ENCODE data around the gene CHST11. TPM values are rescaled to one million over a fixed set of nuclear protein-coding genes. Genes with fewer than 3 reads are reported as not detected.

The CHST11 gene
- total and polyA plus RNA-seq, 2 of the 4 experiments (the other 2 are of a cell fraction) = 1.4 to 2.7 TPM

DNA sequence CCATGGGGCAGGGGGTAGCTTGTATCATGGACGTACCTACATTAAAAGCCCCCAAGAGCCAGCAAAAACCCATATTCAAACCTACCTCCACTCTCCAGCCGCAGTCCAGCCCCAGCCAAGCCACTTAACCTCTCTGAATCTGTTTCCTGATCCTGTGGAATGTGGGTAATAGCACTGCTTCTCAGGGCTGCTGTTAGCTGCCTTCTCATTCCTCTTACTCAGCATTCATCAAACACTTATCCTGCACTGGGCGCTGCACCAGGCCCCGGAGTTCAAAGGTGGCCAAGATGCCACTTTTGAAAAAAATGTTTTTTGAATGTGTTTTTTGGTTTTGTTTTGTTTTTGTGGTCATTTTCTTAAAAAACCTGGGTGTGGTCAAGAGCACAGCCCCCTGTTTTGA is 237.4 kb downstream of the CHST11 start:
- H2AK9ac ChIP-seq (replicated peaks; ENCODE audit: low read depth, low read length, poor library complexity) = no peak overlapping the region
- no peaks in the 10 kb centered on the region for H4K20me1 ChIP-seq (ENCODE audit: insufficient read depth, low read length)
- TF ChIP-seq USF2 (IDR thresholded peaks at IDR 0.05; ENCODE audit: low read depth, low read length) (no peak), CHD1 (IDR thresholded peaks at IDR 0.05; ENCODE audit: low read depth, low read length) (no peak), CTCF (conservative IDR thresholded peaks at IDR 0.05; ENCODE audit: low read depth, low read length) (no peak), POLR2A (IDR thresholded peaks at IDR 0.05; ENCODE audit: low read depth, low read length) (no peak), MXI1 (IDR thresholded peaks at IDR 0.05; ENCODE audit: borderline replicate concordance, low read depth, low read length) (no peak), BHLHE40 (IDR thresholded peaks at IDR 0.05; ENCODE audit: low read depth, low read length) (no peak), RFX5 (IDR thresholded peaks at IDR 0.05; ENCODE audit: low read depth, low read length) (no peak), FOS (IDR thresholded peaks at IDR 0.05; ENCODE audit: low read depth, low read length) (no peak), MAZ (IDR thresholded peaks at IDR 0.05; ENCODE audit: borderline replicate concordance, low read depth, low read length) (no peak), NFE2L2 (IDR thresholded peaks at IDR 0.05; ENCODE audit: low read depth, low read length) (no peak), RAD21 (IDR thresholded peaks at IDR 0.05; ENCODE audit: low read length) (no peak), CEBPB (IDR thresholded peaks at IDR 0.05; ENCODE audit: low read depth, low read length) (no peak)
- TF ChIP-seq, protein P1, sequence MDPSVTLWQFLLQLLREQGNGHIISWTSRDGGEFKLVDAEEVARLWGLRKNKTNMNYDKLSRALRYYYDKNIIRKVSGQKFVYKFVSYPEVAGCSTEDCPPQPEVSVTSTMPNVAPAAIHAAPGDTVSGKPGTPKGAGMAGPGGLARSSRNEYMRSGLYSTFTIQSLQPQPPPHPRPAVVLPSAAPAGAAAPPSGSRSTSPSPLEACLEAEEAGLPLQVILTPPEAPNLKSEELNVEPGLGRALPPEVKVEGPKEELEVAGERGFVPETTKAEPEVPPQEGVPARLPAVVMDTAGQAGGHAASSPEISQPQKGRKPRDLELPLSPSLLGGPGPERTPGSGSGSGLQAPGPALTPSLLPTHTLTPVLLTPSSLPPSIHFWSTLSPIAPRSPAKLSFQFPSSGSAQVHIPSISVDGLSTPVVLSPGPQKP (IDR thresholded peaks at IDR 0.05; ENCODE audit: borderline replicate concordance, low read depth, low read length) = no peak
- dilution Hi-C loops (cut with HindIII; ENCODE audit: low sequenced_read_pairs, unreplicated experiment) (no loop called here), intact Hi-C loops (cut with micrococcal nuclease) (no loop called here), in situ Hi-C loops (cut with MboI; ENCODE audit: low sequenced_read_pairs) (no loop called here)
- peaks cover 4% of the 10 kb centered on the region; the same call in 1 of the 2 replicates for H3K4me1 ChIP-seq (ENCODE audit: control insufficient read depth, insufficient read depth, low read length)
- H3K18ac ChIP-seq (ENCODE audit: low read depth, low read length) = no peak overlapping the region
- H2BK120ac ChIP-seq (ENCODE audit: low read depth, low read length) = no peak overlapping the region
- DNase-seq (no peak), ATAC-seq (ENCODE audit: low read depth) (no peak)
- no peak overlapping the region for H4K5ac ChIP-seq (ENCODE audit: low read depth, low read length)
- H2BK15ac ChIP-seq (ENCODE audit: low read depth, low read length) = no peak overlapping the region
- H3K9me1 ChIP-seq (ENCODE audit: insufficient read depth, low read length) = peaks cover 8% of the 10 kb centered on the region; the same call in 1 of the 2 replicates
- no peak overlapping the region for H3K4me2 ChIP-seq (ENCODE audit: low read depth, low read length)
- peaks cover 4% of the 10 kb centered on the region; the same call in 1 of the 2 replicates for H3K27me3 ChIP-seq (ENCODE audit: control insufficient read depth, insufficient read depth, low read length)
- no peak overlapping the region for H2BK5ac ChIP-seq (ENCODE audit: low read depth, low read length, poor library complexity, severe bottlenecking)
- H2AK5ac ChIP-seq (ENCODE audit: low read depth, low read length) = no peak overlapping the region
- ChIA-PET POLR2A (ENCODE audit: unreplicated experiment) (no interaction called here), CTCF (interaction anchor here (1.1 kb wide), 1 partner anchor 313 kb away, joined by 3 read pairs; no protein-coding TSS in a partner anchor)
- H3K23ac ChIP-seq (ENCODE audit: low read depth, low read length) = no peak overlapping the region
- no peaks in the 10 kb centered on the region for H3K79me1 ChIP-seq (ENCODE audit: low read depth in 1 of 2, low read length in 2 of 2)
- H3K14ac ChIP-seq (replicated peaks; ENCODE audit: low read depth, low read length) = no peak overlapping the region
- peak overlapping the region; percentile 19; the same call in 1 of the 2 replicates for H3K4ac ChIP-seq (ENCODE audit: low read depth, low read length)
- H2BK20ac ChIP-seq (ENCODE audit: low read depth, low read length) = no peak overlapping the region
- no peak overlapping the region for H4K91ac ChIP-seq (ENCODE audit: insufficient read depth, low read depth, low read length)
- no CpG with 5 or more reads among the region's 4 CpGs for whole genome bisulfite sequencing, 2 experiments (ENCODE audit: extremely low coverage in 2 of 2, insufficient read length in 1 of 2)
- H4K8ac ChIP-seq (ENCODE audit: low read depth in 2 of 2, low read length in 2 of 2) = no peak overlapping the region
- no peak overlapping the region for H3K56ac ChIP-seq (ENCODE audit: extremely low read depth, insufficient read depth, low read length)
- no TSS peak for BruUV-seq (replicated peaks)
- H3K9me3 ChIP-seq (ENCODE audit: control insufficient read depth, insufficient read depth, low read length) = no peaks in the 10 kb centered on the region
- H3K27ac ChIP-seq (ENCODE audit: insufficient read depth, low read length) = no peak overlapping the region
- H3K36me3 ChIP-seq (ENCODE audit: control insufficient read depth, insufficient read depth, low read length) = no peaks in the 10 kb centered on the region
- no peak overlapping the region for H3K4me3 ChIP-seq (ENCODE audit: insufficient read depth, low read depth, low read length)
- no peak overlapping the region for H3K9ac ChIP-seq (ENCODE audit: low read depth, low read length)
- H2AFZ ChIP-seq (replicated peaks; ENCODE audit: low read length, poor library complexity) = no peak overlapping the region
